Bronchial epithelial cell (primary cell): ENCODE results near the gene DIAPH1. TPM values are rescaled to one million over a fixed set of nuclear protein-coding genes. Genes with fewer than 3 reads are reported as not detected.
"Not testable (repeated sequence)": the region's sequence is repeated elsewhere in the genome, so short reads cannot be mapped to it uniquely, and the experiment has no call there.

ENCODE experiments used
- DNase-seq: peaks from one replicate; pipeline ENCODE4 v3.0.0-alpha.2; 2010; ENCODE audit warnings: low read depth
- FAIRE-seq: peaks from 2 replicates; lab custom pipeline; 2011; peaks lifted over from hg19 to GRCh38; lab: Jason Lieb, UNC
- H3K27me3 ChIP-seq: 2 replicates; pipeline ENCODE4 v1.5.1; 2011; ENCODE audit warnings: low read length; ENCODE audit not compliant: control insufficient read depth, insufficient read depth
- H3K36me3 ChIP-seq: 2 replicates; pipeline ENCODE4 v1.5.1; 2011; ENCODE audit warnings: low read length; ENCODE audit not compliant: control insufficient read depth, insufficient read depth
- H3K4me3 ChIP-seq: 2 replicates; pipeline ENCODE4 v1.5.1; 2011; ENCODE audit warnings: mild to moderate bottlenecking, low read depth, low read length, control low read depth
- CTCF ChIP-seq: IDR thresholded peaks from 2 replicates; pipeline ENCODE4 v1.5.1; 2011; ENCODE audit warnings: mild to moderate bottlenecking, moderate library complexity, low read length, control low read depth, inconsistent platforms; ENCODE audit not compliant: insufficient read depth, severe bottlenecking
- total RNA-seq: library from RNA; depleted of rRNA; stranded (reverse); fragments of >200 nt; gene quantifications from 2 replicates; pipeline ENCODE4 v1.2.1, GENCODE V29; 2014

The DIAPH1 gene
- total RNA-seq, 1 donor from 2014 or later = 48.2 TPM

- no peak for TF ChIP-seq CTCF
- no peak overlapping the region for H3K4me3 ChIP-seq
- FAIRE-seq = no peak
- DNase-seq = no peak
- no peaks in the 10 kb centered on the region for H3K27me3 ChIP-seq
- peaks cover 2% of the 10 kb centered on the region for H3K36me3 ChIP-seq
These were observed 1.7 kb downstream of the DIAPH1 start for GRCh38 chr5:141617128-141617527.

GRCh38 chr5:141615991-141616720, 2.6 kb downstream of the DIAPH1 start:
- no peak for TF ChIP-seq CTCF

GRCh38 chr5:141613344-141613743, 5.5 kb downstream of the DIAPH1 start:
- no peak for FAIRE-seq
- TF ChIP-seq CTCF = no peak
- H3K36me3 ChIP-seq = peaks cover 1% of the 10 kb centered on the region
- H3K27me3 ChIP-seq = no peaks in the 10 kb centered on the region
- no peak for DNase-seq
- H3K4me3 ChIP-seq = no peak overlapping the region

More at GRCh38 chr5:141615991-141616720, 2.6 kb downstream of the DIAPH1 start:
- H3K36me3 ChIP-seq = peaks cover 1% of the 10 kb centered on the region
- H3K27me3 ChIP-seq = no peaks in the 10 kb centered on the region
- FAIRE-seq (no peak), DNase-seq (no peak)
- no peak overlapping the region for H3K4me3 ChIP-seq

- FAIRE-seq = no peak
- H3K27me3 ChIP-seq = no peaks in the 10 kb centered on the region
- H3K36me3 ChIP-seq = peaks cover 1% of the 10 kb centered on the region
- no peak overlapping the region for H3K4me3 ChIP-seq
- DNase-seq = no peak
- no peak for TF ChIP-seq CTCF
These were observed 7.5 kb downstream of the DIAPH1 start for GRCh38 chr5:141611289-141611688.

GRCh38 chr5:141609921-141610320, 8.9 kb downstream of the DIAPH1 start:
- not testable (repeated sequence) for H3K4me3 ChIP-seq, H3K36me3 ChIP-seq, H3K27me3 ChIP-seq, DNase-seq, FAIRE-seq

GRCh38 chr5:141609044-141609443, 9.8 kb downstream of the DIAPH1 start:
- no peak for TF ChIP-seq CTCF
- DNase-seq (no peak), FAIRE-seq (no peak)
- no peaks in the 10 kb centered on the region for H3K27me3 ChIP-seq
- H3K4me3 ChIP-seq = no peak overlapping the region
- H3K36me3 ChIP-seq = peaks cover 1% of the 10 kb centered on the region
